ENCODE measurements around the gene OR5H15.
"Not testable (repeated sequence)": the region's sequence is repeated elsewhere in the genome, so short reads cannot be mapped to it uniquely, and the experiment has no call there.

OR5H15 gene

DNA sequence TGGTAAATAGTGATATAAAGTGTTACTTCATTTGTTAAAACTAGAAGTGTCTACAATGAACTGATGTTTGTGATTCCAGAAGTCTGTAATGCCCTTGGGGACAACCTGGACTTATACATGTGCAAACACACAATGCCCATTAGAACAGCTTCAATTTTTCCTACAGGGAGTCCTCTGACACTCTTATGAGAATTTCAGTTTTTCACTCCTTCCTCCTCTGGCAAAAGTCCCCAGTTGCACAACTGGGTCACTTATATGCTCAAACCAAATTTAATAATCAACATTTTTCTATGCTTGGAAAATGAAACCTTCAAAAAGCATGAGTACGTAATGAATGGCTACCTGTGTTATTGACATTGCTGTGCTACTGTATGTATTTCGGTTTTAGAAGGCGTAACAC, at the start of gene OR5H15:
Gene OR5H15, plus strand, starts transcription at position 301 of the 400 bp plus-strand sequence. CDS start 2,004 bp downstream, outside the sequence.
- DNase-seq (ENCODE audit: low read depth): no peak

DNA sequence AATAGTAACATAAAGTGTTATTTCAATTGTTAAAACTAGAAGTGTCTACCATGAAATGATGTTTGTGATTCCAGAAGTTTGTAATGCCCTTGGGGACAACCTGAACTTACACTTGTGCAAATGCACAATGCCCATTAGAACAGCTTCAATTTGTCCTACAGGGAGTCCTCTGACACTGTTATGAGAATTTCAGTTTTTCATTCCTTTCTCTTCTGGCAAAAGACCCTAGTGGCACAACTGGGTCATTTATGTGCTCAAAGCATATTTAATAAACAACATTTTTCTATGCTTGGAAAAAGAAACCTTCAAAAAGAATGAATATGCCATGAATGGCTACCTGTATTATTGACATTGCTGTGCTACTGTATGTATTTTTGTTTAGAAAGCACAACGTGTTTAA, 36.1 kb upstream of the OR5H15 start, which contains the start of gene OR5H1:
Gene OR5H1, plus strand, starts transcription at position 301 of the 400 bp plus-strand sequence. CDS start 1,977 bp downstream, outside the sequence.
- no peak for DNase-seq (ENCODE audit: low read depth)

DNA sequence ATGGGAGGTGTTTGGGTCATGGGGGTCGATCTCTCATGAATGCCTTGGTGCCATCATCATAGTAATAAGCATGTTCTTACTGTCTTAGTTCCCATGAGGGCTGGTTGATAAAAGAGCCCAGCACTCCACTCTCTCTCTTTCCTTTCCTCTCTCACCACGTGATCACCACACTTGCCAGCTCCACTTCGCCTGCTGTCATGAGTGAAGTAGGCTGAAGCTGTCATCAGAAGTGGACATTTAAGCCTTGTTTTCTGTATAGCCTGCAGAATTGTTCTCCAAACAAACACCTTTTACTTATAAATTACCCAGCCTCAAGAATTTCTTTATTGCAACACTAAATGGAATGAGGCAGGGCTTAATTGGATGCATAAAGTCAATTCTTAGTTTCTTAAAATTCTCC, 29.9 kb upstream of the OR5H15 start:
- no peak for DNase-seq (ENCODE audit: low read depth)

DNA sequence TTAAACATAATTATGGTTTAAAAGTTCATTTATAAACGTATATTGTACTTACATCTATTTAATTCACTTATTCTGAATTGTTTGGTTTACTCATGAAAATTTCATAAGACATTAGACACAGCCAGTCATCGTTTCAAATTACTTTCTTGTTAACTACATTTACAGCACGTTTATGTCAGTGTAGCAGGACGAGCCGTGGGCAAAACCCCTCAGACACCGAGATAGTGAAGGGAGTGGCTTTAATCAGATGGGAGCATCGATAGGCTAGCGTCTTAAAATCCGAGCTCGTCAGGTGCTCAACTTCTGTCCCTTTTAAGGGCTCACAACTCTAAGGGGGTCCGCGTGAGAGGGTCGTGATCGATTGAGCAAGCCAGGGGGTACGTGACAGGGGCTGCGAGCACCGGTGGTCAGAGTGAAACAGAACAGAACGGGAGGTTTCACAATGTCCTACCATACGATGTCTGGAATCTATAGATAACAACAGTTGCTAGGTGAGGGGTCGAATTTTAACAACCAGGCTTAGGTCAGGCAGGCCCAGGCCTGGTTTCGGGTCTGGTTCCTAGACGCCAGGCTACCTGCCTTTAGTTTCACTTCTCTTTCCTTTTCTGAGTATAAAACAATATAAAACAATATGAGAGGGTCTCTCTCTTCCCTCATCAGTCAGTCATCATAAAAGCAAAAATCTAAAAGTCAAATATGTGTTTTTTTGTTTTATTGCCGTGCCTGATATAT, 28.5 kb upstream of the OR5H15 start:
- DNase-seq (ENCODE audit: low read depth): not testable (repeated sequence)

DNA sequence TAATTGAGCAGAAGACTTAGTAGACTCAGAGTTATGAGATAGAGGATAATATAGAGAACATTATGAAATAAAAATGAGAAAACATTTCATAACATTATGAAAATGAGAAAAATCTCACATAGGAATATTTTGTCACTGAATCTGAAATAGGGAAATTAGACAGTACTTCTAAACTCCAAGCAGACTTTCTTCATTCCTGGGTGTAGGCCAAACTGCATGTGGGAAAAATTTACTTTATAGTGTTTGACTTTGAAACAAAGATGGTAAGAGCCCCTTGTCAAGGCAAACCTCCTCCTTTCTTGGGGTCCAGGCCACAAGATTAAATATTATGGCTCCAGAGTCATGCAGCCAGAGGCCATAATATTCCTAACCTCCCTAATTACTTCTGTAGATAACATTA, 26.0 kb upstream of the OR5H15 start:
- DNase-seq (ENCODE audit: low read depth): no peak

DNA sequence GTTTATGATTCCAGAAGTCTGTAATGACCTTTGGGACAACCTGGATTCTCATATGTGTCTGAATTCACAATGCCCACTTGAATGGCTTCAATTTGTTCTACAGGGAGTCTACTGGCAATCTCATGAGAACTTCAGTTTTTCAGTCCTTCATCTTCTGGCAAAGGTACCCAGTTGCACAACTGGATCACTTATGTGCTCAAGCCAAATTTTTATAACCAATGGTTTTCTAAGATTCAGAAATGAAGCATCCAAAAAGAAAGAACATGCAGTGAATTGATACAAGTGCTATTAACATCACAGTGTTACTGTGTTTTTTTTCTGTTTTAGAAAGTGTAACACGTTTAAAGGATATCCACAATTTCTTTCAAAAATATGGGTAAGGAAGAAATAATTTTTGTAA, 19.3 kb upstream of the OR5H15 start, which contains the start of gene OR5H14:
Gene OR5H14, plus strand, starts transcription at position 301 of the 400 bp plus-strand sequence. CDS start 1,907 bp downstream, outside the sequence.
- no peak for DNase-seq (ENCODE audit: low read depth)

DNA sequence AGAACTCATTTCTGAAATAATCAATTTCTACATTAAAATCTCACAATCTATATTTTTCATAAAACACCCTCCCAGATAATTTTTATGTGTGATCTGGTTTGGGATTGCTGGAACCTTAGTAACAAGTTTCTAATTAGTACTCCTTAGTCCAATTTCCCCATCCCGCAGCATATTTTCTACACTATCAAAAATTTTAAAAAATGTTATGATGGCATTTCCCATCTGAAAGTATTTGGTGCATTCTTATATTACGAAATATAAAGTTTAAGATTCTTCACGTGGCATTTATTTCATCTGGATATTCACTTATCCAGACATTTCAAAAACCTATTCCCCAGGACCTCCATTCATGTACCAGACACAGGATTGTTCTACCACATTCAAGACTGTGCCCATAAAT, 17.7 kb upstream of the OR5H15 start:
- DNase-seq (ENCODE audit: low read depth): no peak

DNA sequence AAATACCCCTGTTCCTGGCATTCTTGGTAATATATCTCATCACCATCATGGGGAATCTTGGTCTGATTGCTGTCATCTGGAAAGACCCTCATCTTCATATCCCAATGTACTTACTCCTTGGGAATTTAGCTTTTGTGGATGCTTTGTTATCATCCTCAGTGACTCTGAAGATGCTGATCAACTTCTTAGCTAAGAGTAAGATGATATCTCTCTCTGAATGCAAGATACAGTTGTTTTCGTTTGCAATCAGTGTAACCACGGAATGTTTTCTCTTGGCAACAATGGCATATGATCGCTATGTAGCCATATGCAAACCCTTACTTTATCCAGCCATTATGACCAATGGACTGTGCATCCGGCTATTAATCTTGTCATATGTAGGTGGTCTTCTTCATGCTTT, 17.0 kb upstream of the OR5H15 start:
- not testable (repeated sequence) for DNase-seq (ENCODE audit: low read depth)

DNA sequence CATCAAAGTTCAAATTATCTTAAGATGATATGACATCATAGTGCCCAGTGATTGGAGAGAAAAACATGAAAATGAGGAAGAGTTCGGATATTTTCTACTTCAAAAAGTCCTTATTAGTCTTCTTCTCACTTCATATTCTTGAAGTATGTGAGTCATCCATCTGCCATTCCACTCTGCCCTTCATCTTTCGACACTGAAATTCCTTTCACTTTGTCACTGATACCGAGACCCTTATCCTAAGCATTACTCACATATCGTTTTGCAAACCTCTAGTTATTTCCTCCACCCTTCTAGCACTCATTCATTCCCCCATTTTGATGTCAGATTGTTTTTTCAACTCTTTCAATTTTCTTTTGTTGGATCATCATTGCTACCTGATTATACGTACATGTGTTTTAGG, 15.3 kb upstream of the OR5H15 start:
- no peak for DNase-seq (ENCODE audit: low read depth)

DNA sequence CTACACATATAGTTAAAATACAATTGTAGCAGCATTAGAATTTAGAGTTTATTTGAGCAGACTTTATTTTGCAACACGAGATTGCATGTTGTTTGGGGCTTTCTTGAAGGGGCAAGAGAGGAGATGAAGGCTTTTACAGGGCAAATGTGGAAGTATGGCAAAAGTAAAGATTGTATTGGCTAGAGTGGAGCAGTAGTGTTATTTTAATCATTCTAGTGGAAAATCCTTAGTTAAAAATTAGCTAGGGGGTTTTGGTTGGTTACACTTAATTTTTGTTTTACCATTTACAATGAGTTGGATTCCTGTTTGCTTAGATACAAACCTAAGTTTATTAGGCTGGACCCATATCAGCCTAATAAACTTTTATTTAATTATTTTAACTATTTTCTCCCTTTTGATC, 4.6 kb downstream of the OR5H15 start:
- no peak for DNase-seq (ENCODE audit: low read depth)

DNA sequence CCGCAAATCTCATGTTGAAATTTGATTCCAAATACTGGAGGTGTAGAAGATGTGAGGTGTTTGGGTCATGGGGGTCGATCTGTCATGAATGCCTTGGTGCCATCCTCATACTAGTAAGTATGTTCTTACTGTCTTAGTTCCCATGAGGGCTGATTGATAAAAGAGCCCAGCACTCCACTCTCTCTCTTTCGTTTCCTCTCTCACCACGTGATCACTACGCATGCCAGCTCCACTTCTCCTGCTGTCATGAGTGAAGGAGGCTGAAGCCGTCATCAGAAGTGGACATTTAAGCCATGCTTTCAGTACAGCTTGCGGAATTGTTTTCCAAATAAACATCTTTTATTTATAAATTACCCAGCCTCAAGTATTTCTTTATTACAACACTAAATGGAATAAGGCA, 6.1 kb downstream of the OR5H15 start:
- no peak for DNase-seq (ENCODE audit: low read depth)

DNA sequence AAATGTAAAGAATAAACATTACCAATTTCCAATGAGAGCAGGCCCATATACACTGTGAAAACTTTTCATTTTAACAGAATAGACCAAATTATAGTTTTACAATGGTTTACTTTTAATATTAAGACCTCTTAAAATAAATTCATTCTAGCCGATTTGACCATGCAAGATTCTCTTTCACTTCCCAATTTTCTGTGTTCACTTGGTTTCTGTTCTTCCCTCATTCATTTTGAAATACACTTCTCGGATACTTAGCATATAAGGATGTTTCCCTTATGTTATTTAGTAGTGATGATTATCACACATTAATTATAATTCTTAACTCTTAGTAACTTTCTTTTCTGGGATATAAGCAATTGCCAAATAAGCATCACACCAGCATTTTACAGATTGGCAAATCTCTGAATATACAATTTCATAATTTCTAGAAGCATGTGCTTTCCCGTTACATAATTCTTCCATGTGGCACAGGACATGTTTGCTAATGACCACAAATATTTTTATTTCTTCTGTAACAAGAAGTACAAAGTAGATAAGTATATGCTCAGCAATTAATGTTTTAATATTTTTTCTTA, 13.9 kb downstream of the OR5H15 start:
- no peak for DNase-seq (ENCODE audit: low read depth)

DNA sequence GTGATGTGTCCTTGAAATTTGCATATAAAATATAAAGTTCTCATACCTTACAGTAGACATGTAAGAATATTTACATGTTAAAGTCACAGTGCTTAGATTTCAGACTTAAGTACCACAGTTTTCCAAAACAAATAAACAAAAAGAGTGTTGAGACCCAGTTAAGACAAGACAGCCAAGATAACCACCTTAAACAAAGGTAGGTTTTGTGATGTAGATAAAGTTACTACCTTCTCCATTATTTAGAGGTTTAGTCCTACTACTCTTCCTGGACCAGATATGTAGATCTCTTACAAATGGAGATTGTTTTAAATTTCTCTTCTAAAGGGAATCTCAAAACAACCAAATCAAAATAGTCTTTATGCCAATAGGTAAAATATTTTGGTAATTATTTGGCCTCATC, 15.7 kb downstream of the OR5H15 start:
- no peak for DNase-seq (ENCODE audit: low read depth)

DNA sequence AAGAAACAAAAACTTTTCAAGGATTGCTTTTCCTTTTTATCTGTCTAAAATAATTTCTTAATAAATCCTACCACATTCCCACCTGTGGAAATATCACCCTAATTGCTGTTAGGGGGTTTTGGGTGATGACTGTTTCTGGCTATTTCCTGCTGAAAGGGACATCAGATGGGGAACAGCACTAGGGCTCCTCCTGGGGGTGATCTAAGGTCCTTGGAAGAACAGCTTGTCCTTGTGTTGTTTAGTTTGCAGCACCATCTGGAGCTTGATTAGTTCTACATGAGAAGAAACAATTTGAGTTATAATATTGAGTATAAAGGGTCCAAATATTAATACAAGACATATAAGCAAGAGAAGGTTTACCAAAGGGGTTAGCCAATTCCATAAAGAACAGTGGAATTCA, 18.7 kb downstream of the OR5H15 start:
- no peak for DNase-seq (ENCODE audit: low read depth)

DNA sequence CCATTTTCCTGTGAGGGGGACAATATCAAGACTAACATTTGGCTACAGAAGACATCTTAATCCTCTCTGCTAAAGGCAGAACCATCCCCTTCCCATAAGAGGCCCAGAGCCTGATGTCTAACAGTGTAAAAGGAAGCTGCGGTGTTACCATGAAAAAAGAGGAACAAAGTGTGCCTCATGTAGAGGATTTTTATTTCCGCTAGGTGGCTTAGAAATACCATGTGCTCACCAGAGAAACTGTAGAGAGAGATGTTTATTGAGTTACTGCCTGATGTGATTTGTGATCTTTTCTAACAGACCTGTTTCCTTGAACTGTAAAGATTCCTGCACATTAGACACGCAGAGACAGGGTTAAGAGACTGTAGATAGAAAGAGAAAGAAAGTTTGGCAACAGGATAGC, 22.0 kb downstream of the OR5H15 start:
- no peak for DNase-seq (ENCODE audit: low read depth)

DNA sequence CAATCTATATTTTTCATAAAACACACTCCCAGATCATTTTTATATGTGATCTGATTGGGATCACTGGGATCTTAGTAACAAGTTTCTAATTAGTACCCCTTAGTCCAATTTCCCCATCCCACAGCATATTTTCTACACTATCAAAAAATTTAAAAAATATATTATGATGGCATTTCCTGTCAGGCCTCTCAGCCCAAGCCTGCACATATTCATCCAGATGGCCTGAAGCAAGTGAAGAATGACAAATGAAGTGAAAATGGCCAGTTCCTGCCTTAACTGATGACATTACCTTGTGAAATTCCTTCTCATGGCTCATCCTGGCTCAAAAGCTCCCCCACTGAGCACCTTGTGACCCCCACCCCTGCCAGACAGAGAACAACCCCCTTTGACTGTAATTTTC, 24.4 kb downstream of the OR5H15 start:
- not testable (repeated sequence) for DNase-seq (ENCODE audit: low read depth)

DNA sequence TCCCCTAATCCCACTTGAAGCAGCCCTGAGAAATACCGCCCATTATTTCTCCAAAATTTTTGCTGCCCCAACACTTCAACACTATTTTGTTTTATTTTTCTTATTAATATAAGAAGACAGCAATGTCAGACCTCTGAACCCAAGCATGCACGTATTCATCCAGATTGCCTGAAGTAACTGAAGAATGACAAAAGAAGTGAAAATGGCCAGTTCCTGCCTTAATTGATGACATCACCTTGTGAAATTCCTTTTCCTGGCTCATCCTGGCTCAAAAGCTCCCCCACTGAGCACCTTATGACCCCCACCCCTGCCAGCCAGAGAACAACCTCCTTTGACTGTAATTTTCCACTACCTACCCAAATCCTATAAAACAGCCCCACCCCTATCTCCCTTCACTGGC, 29.8 kb downstream of the OR5H15 start:
- not testable (repeated sequence) for DNase-seq (ENCODE audit: low read depth)

DNA sequence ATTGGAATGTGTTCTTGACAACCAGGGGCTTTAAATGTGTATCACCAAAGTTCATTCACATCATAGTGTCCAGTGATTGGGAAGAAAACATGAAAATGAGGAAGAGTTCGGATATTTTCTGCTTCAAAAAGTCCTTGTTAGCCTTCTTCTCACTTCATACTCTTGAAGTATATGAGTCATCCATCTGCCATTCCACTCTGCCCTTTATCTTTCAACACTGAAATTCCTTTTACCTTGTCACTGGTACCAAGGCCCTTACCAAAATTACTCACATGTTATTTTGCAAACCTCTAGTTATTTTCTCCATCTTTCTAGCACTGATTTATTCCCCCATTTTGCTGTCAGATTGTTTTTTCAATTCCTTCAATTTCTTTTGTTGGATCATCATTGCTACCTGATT, 32.5 kb downstream of the OR5H15 start:
- no peak for DNase-seq (ENCODE audit: low read depth)

DNA sequence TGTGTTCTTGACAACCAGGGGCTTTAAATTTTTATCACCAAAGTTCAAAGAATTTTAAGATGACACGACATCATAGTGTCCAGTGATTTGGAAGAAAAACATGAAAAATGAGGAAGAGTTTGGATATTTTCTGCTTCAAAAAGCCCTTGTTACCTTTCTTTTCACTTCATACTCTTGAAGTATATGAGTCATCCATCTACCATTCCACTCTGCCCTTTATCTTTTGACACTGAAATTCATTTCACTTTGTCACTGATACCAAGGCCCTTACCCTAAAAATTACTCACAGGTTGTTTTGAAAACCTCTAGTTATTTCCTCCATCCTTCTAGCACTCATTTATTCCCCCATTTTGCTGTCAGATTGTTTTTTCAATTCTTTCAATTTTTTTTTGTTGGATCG, 42.7 kb downstream of the OR5H15 start:
- no peak for DNase-seq (ENCODE audit: low read depth)

DNA sequence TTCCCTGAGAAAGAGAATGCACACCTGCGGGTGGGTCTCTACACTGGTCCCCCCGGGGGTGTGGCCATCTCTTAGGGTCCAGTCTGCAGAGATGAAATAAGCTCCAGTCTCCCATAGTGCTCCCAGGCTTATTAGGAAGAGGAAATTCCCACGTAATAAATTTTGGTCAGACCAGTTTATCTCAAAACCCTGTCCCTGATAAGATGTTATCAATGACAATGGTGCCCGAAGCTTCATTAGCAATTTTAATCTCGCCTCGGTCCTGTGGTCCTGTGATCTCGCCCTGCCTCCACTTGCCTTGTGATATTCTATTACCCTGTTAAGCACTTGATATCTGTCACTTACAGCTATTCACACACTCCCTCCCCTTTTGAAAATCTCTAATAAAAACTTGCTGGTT, 46.8 kb downstream of the OR5H15 start:
- no peak for DNase-seq (ENCODE audit: low read depth)

DNA sequence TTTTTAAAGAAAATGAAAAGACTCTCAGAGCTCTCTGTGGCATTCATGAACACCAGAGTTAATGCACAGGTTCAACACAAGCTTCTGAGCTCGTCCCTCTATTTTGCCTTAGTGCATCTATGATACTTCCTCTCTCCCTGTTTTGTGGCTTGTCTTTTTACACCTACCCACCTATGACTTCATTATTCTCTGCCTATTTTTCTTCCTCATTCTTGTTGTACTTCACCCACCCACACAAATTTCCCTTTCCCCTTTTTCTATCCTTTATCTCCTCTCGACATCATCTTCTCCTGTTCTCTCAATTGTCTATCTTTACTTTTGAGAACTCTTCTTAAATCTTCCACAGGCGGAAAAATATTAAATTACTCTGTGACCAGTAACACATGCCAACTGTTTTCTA, 48.6 kb downstream of the OR5H15 start:
- no peak for DNase-seq (ENCODE audit: low read depth)
